ENCODE measurements around the gene DBI. TPM values are rescaled to one million over a fixed set of nuclear protein-coding genes. Genes with fewer than 3 reads are reported as not detected.

Gene DBI
- total RNA-seq, 4 donors from 2014 or later, result 17.3 to 102 (median 55.2) TPM

DNA sequence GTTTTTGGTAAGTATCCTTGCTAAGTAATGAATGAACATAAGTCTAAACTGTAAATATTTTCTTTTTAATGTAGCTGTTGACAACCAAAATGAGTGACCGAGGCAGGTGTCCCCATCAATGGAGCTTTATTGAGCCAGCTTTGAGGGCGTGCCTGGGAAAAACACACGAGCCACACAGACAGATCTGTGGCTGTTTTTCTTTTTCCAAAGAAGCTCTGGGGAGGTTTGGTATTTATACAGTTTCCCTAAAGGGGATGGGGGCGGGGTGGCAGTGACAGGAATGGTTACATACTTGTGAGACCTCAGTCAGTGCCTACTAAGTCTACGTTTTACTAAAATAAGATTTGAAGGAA lies 11.2 kb downstream of the DBI start:
- H3K27me3 ChIP-seq, result no peaks in the 10 kb centered on the region
- no peaks in the 10 kb centered on the region for H3K9me3 ChIP-seq
- TF ChIP-seq POLR2A (IDR thresholded peaks at IDR 0.05), result no peak
- TF ChIP-seq, protein P1, sequence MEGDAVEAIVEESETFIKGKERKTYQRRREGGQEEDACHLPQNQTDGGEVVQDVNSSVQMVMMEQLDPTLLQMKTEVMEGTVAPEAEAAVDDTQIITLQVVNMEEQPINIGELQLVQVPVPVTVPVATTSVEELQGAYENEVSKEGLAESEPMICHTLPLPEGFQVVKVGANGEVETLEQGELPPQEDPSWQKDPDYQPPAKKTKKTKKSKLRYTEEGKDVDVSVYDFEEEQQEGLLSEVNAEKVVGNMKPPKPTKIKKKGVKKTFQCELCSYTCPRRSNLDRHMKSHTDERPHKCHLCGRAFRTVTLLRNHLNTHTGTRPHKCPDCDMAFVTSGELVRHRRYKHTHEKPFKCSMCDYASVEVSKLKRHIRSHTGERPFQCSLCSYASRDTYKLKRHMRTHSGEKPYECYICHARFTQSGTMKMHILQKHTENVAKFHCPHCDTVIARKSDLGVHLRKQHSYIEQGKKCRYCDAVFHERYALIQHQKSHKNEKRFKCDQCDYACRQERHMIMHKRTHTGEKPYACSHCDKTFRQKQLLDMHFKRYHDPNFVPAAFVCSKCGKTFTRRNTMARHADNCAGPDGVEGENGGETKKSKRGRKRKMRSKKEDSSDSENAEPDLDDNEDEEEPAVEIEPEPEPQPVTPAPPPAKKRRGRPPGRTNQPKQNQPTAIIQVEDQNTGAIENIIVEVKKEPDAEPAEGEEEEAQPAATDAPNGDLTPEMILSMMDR (IDR thresholded peaks at IDR 0.05 in 4 of 5, conservative IDR thresholded peaks at IDR 0.05 in 1 of 5), result no peak
- no peak overlapping the region for H3K4me3 ChIP-seq
- no peak overlapping the region for H3K27ac ChIP-seq
- H3K4me1 ChIP-seq, result no peaks in the 10 kb centered on the region
- H3K36me3 ChIP-seq, result peaks cover 0 to 13% of the 10 kb centered on the region in 2 donors
- intact Hi-C loops (cut with DNase I; ENCODE audit: low total_unique reads) (no loop called here), in situ Hi-C loops (cut with MboI; ENCODE audit: low sequenced_read_pairs in 4 of 4) (no loop called here)
- DNase-seq (no peak), ATAC-seq (no peak)

DNA sequence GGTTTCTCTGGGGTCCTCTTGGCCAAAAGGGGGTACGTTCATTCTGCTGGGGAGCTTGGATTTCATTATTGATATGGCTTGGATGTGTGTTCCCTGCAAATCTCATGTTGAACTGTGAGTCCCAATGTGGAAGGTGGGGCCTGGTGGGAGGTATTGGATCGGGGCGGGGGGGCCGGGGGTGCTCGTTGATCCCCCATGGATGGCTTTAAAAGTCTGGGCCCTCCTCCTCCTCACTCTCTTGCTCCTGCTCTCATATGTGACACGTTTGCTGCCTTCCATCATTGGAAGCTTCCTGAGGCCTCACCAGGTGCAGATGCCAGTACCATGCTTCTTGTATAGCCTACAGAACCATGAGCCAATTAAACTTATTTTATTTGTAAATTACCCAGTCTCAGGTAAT lies 11.8 kb downstream of the DBI start:
- intact Hi-C loops (cut with DNase I; ENCODE audit: low total_unique reads) (no loop called here), in situ Hi-C loops (cut with MboI; ENCODE audit: low sequenced_read_pairs in 4 of 4) (no loop called here)
- no peaks in the 10 kb centered on the region for H3K4me1 ChIP-seq
- no peaks in the 10 kb centered on the region for H3K9me3 ChIP-seq
- DNase-seq (no peak), ATAC-seq (no peak)
- TF ChIP-seq, protein P1 (IDR thresholded peaks at IDR 0.05 in 4 of 5, conservative IDR thresholded peaks at IDR 0.05 in 1 of 5), result no peak
- no peak for TF ChIP-seq POLR2A (IDR thresholded peaks at IDR 0.05)
- H3K27me3 ChIP-seq, result no peaks in the 10 kb centered on the region
- no peak overlapping the region for H3K4me3 ChIP-seq
- H3K27ac ChIP-seq, result no peak overlapping the region
- peaks cover 0 to 7% of the 10 kb centered on the region in 2 donors for H3K36me3 ChIP-seq

- Histone ChIP-seq H3K9me3 (no peaks in the 10 kb centered on the region), H3K27ac (no peak overlapping the region), H3K4me3 (no peak overlapping the region), H3K27me3 (no peaks in the 10 kb centered on the region), H3K36me3 (no peaks in the 10 kb centered on the region), H3K4me1 (peaks cover 0 to 8% of the 10 kb centered on the region in 2 donors)
- TF ChIP-seq POLR2A (IDR thresholded peaks at IDR 0.05), result no peak
- TF ChIP-seq, protein P1 (IDR thresholded peaks at IDR 0.05 in 4 of 5, conservative IDR thresholded peaks at IDR 0.05 in 1 of 5), result no peak
- ATAC-seq (peak in 1 of 2 donors; percentile 57), DNase-seq (no peak)
- intact Hi-C loops (cut with DNase I; ENCODE audit: low total_unique reads) (no loop called here), in situ Hi-C loops (cut with MboI; ENCODE audit: low sequenced_read_pairs in 4 of 4) (no loop called here)
Observed at GRCh38 chr2:119383410-119384140, 16.8 kb downstream of the DBI start.

GRCh38 chr2:119384971-119385370 lies 18.2 kb downstream of the DBI start:
- Histone ChIP-seq H3K9me3 (no peaks in the 10 kb centered on the region), H3K27ac (no peak overlapping the region), H3K27me3 (no peaks in the 10 kb centered on the region), H3K36me3 (no peaks in the 10 kb centered on the region), H3K4me3 (no peak overlapping the region), H3K4me1 (peaks cover 4 to 16% of the 10 kb centered on the region in 2 donors)
- no peak for ATAC-seq
- TF ChIP-seq, protein P1 (IDR thresholded peaks at IDR 0.05 in 4 of 5, conservative IDR thresholded peaks at IDR 0.05 in 1 of 5), result no peak
- no peak for TF ChIP-seq POLR2A (IDR thresholded peaks at IDR 0.05)
- intact Hi-C loops (cut with DNase I; ENCODE audit: low total_unique reads) (no loop called here), in situ Hi-C loops (cut with MboI; ENCODE audit: low sequenced_read_pairs in 4 of 4) (no loop called here)
- no peak for DNase-seq

DNA sequence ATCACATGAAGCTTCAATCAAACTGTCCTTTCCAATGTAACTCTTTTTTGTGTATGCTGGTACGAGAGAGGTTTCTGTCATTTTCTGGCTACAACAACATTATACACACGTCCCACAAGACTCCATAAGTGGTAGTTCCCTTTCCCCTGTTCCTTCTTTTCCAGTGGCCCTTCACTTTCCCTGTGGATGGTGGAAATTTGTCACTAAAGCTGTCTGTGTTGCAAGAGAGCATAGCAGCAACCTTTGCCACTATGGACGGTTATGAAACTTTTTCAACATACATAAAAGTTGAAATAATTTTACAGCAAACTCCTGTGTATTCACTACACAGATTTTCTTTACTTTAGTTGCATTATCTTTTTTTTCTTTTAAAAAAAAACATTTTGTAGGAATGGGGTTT lies 18.7 kb downstream of the DBI start:
- no peak for ATAC-seq
- in situ Hi-C loops (cut with MboI; ENCODE audit: low sequenced_read_pairs in 4 of 4) (no loop called here), intact Hi-C loops (cut with DNase I; ENCODE audit: low total_unique reads) (no loop called here)
- no peak overlapping the region for H3K4me3 ChIP-seq
- no peak overlapping the region for H3K27ac ChIP-seq
- no peaks in the 10 kb centered on the region for H3K36me3 ChIP-seq
- DNase-seq, result no peak
- H3K9me3 ChIP-seq, result no peaks in the 10 kb centered on the region
- no peaks in the 10 kb centered on the region for H3K27me3 ChIP-seq
- TF ChIP-seq POLR2A (IDR thresholded peaks at IDR 0.05), result no peak
- TF ChIP-seq, protein P1 (IDR thresholded peaks at IDR 0.05 in 4 of 5, conservative IDR thresholded peaks at IDR 0.05 in 1 of 5), result no peak
- H3K4me1 ChIP-seq, result peaks cover 7 to 19% of the 10 kb centered on the region in 2 donors
